HL-60/S4 (cell line): ENCODE results near the gene PRKCH.
"Not testable (repeated sequence)": the region's sequence is repeated elsewhere in the genome, so short reads cannot be mapped to it uniquely, and the experiment has no call there.

Experiments used
- in situ Hi-C: fragments of 300-500 bp; cut with MboI; formaldehyde crosslinking; loops from 2 replicates; pipeline ENCODE4 v1.14.3; 2022; ENCODE audit warnings: low sequenced_read_pairs

The PRKCH gene

DNA sequence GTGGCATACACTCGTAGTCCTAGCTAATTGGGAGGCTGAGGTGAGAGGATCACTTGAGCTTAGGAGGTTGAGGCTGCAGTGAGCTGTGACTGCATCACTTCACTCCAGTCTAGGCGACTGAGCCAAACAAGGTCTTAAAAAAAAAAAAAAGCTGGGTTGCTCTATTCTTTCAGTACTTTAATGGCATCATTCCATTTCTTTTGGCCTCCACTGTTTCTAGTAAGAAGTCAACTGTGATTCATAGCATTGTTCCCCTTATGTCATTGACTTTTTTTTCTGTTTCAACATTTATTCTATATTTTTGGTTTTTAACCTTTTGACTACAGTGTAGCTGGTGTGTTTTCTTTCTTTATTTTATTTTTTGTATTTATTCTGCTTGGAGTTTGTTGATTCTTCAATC is 16.7 kb upstream of the PRKCH start:
- in situ Hi-C loops: no loop called here

DNA sequence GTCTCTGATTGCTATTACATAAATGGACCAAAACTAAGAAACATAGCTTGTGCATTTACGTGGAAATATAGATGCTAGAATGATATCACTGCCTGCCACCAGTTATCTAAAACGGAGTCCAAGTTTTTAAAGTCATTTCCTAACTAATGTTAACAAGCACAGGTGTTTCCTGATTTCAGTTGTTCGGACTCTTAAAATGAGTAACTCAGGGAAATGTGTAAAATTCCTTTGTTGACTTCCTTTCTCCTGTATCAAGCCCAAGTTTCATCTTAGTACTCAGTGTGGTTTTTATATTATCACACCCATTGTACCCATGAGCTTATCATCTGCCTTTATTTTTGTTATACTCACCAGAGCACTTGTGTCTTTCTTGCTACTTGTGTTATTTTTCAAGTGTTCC is 13.2 kb upstream of the PRKCH start:
- in situ Hi-C loops: no loop called here

- in situ Hi-C loops: not testable (repeated sequence)
Measured at GRCh38 chr14:61308701-61309100, 12.7 kb upstream of the PRKCH start.

- in situ Hi-C loops: no loop called here
Measured at GRCh38 chr14:61315313-61315712, 6.1 kb upstream of the PRKCH start.

DNA sequence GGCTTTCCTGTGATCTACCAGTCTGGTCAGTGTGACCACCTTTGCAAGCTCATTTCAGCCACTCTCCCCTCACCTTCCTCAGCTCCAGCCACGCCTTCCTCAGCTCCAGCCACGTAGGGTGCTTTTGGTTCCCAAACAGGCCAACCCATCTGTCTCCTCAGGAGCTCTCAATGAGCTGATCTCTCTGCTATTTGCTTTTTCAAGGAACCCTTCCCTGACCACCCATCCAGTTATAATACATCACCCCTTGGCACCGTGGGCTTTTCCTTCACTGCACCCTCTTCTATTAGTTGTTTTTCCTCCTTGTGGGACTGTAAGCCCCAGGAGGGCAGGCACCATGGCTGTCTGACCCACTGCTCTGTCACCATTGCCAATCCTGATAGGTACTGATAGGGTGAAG is 2.3 kb upstream of the PRKCH start:
- in situ Hi-C loops: no loop called here

DNA sequence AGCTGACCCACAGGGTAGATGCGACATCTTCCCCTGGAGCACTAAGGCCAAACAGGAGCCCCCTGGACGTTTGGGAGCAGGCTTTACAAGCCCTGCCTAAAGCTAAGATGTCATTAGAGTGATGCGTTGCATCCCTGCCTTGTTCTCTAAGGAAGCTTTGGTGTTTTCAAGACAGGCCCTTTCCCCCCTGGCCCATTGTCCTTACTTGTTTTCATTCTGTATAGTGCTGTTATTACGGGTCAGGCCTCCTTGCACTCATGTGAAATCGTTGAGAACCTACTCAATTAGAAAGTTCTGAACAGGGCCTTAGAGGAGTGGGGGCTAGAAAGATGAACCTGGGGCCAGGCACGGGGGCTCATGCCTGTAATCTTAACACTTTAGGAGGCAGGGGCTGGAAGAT is 1.7 kb upstream of the PRKCH start:
- in situ Hi-C loops: no loop called here

DNA sequence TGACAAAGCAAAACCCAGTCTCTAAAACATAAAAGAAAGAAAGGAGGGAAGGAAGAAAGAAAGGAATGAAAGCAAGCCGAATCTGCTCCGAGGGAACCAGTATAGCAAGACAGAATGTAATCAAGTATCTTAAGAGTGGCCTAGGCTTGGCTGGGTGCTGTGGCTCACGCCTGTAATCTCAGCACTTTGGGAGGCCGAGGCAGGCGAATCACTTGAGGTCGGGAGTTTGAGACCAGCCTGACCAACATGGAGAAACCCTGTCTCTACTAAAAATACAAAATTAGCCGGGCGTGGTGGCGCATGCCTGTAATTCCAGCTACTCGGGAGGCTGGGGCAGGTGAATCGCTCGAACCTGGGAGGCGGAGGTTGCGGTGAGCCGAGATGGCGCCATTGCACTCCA is 1.2 kb upstream of the PRKCH start:
- in situ Hi-C loops: not testable (repeated sequence)

DNA sequence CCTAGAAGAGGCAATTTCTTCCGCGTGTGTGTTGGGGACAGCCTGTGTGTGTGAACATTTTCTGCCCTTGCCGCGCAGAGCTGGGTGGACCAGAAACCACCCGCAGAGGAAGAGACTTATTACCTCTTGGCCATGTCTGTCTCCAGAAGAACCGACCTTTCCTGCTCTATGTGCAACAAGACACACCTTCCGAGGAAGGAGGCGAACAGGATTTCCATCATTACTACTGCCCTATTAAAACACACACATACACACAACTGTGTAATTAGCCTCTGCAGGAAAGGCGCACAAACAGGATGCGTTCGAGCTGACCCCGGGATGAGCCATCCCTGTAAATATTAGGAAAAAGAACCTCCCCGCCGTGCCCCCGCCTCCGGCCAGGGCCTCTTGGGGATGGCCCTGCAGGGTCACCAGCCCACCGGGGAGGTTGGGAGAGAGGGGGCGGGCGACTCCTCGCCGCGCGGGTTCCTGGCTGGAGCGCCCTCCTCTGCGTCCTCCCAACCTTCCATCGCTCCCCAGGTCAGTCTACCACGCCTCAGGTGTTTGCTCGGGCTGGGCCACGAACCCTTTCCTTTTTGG is 484 bp upstream of the PRKCH start:
- in situ Hi-C loops: no loop called here

DNA sequence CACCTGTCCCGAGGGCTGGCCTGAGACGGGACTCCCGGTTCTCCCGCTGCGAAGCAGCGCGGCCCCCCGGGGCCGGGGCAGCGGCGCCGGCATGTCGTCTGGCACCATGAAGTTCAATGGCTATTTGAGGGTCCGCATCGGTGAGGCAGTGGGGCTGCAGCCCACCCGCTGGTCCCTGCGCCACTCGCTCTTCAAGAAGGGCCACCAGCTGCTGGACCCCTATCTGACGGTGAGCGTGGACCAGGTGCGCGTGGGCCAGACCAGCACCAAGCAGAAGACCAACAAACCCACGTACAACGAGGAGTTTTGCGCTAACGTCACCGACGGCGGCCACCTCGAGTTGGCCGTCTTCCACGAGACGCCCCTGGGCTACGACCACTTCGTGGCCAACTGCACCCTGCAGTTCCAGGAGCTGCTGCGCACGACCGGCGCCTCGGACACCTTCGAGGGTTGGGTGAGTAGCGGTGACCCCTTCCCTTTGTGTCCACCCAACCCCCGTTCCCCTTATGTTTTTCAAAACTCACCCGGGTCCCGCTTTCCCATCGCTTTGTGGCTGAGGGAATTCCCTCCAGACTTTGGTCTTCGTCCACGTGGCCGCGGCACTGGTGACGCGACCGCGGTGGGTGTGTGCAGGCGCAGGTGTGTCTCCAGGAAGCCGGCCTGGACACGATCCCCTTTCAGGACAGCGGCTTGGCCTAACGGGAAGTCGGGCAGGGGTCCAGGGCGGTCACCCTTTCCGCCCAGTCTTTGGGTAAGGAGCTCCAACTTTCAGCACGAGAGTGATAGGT is 826 bp downstream of the PRKCH start:
- in situ Hi-C loops: no loop called here

GRCh38 chr14:61322799-61323290 is 1.5 kb downstream of the PRKCH start:
- in situ Hi-C loops: no loop called here

DNA sequence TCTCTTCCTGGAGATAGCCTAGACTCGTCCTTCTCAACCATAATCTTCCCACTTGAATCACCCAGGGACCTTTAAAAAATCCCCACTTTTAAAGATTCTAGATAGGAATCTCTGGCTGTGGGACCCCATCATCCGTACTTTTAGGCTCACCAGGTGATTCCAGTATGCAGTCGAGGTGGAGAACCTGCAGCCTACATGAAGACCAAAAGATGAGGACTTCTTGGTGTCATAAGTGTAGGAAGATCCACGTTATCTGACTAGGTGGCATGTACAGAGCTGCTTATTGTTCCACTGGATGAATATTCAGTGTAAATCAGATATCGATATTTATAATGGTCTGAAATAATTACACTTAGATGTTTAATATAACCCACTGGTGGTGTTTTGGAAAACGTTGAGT is 2.6 kb downstream of the PRKCH start:
- in situ Hi-C loops: no loop called here

GRCh38 chr14:61325166-61325565 is 3.8 kb downstream of the PRKCH start:
- in situ Hi-C loops: no loop called here

- in situ Hi-C loops: no loop called here
Measured at GRCh38 chr14:61326146-61326545, 4.8 kb downstream of the PRKCH start.

DNA sequence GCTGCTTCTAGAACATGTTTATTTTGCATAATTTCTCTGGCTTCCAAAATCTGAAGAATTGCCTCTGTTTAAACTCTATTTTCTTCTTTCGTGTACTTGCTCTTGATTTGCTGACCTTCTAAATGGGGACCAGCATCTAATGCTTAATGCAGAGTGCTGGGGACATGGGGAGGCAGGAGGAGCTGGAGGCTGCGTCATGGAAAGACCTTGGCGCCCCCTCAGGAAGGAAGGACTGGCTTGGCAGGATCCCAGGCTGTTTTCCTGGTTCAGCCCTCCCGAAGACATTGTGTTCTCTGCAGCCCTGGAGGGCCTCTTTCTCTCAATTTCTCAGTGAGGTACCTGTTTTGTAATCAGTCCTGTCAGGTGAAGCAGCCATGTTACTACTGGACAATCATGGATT is 5.5 kb downstream of the PRKCH start:
- in situ Hi-C loops: no loop called here

GRCh38 chr14:61328626-61329262 is 7.4 kb downstream of the PRKCH start:
- in situ Hi-C loops: no loop called here

DNA sequence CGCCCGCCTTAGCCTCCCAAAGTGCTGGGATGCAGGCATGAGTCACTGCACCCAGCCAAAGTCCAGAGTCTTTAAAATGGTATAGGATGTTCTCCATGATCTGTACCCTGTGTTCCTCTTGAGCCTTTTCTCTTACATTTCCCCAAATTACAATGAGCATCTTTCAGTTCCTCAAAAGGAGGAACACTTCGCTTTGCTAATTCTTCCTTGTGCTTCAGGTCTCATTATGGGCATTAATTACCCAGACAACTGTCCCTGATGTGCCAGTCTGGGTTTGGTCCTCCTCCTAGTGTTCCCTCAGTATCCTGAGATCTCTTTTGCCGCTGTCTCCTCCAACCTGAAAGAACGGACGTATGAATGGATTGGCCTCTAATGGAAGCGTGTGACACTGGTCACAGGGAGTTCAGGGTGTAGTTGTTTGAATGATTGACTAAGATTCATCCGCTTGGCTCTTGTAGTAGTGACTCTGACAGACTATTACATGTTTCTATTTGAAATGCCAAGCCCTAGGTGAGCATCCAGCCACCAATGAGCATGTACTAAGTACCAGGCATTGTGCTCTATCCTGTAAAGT is 8.2 kb downstream of the PRKCH start:
- in situ Hi-C loops: no loop called here

DNA sequence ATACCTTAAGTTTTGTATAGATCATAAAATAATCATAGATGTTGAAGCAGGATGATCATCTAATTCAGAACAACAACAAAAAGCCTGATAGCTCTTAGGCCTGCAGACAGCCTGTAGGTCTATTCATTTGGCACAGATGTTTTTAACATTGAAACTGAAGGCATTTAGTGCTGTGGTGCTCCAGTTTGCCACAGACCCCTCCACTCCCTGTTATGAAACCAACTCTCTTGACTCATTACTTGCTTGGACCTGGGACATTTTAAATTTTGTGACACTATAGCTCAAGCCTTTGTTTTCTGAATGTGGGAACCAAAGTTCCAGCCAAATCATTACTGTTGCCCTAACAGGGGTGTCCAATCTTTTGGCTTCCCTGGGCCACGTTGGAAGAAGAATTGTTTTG is 9.1 kb downstream of the PRKCH start:
- in situ Hi-C loops: no loop called here

DNA sequence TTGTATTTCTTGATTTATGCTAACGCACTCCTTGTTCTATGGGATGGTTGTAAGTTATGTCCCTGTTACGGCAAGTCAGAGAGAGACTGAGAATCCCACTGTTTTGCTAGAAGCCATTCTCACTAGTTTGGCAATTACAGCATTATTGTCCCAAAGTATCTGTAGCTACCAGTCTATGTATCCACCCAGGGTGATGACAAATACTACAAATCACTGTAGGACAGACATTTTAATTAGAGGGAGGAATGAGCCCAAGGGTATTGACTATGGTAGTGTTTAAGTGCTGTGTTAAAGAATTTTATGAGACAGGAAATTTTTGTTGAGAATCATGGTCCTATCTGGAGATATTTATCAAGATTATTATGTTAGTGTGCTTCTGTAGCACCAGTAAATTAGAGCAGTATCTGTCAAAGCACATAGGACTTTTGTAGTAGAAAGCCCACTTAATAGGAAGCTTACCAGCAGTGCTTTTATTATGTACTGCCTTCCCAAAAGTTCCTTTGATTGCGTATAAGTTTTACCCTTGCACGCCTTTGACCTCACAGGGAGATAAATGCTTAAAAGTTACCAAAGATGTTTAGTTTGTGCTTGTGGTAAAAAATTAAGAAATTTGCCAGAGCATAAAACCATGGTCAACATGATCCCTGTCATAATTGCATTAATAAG is 10.7 kb downstream of the PRKCH start:
- in situ Hi-C loops: no loop called here

GRCh38 chr14:61332658-61333029 is 11.3 kb downstream of the PRKCH start:
- in situ Hi-C loops: no loop called here

GRCh38 chr14:61333087-61333486 is 11.7 kb downstream of the PRKCH start:
- in situ Hi-C loops: no loop called here

- in situ Hi-C loops: no loop called here
Measured at GRCh38 chr14:61334197-61334701, 12.9 kb downstream of the PRKCH start.
